ENCODE measurements around the gene ARMC9. TPM values are rescaled to one million over a fixed set of nuclear protein-coding genes. Genes with fewer than 3 reads are reported as not detected.

The ARMC9 gene
- total RNA-seq, 4 donors from 2014 or later: 0.20 to 7.2 (median 3.2) TPM

- no peaks in the 10 kb centered on the region for H3K9me3 ChIP-seq
- DNase-seq (no peak), ATAC-seq (no peak)
- intact Hi-C loops (cut with DNase I; ENCODE audit: low total_unique reads): no loop called here
- TF ChIP-seq, protein P1, sequence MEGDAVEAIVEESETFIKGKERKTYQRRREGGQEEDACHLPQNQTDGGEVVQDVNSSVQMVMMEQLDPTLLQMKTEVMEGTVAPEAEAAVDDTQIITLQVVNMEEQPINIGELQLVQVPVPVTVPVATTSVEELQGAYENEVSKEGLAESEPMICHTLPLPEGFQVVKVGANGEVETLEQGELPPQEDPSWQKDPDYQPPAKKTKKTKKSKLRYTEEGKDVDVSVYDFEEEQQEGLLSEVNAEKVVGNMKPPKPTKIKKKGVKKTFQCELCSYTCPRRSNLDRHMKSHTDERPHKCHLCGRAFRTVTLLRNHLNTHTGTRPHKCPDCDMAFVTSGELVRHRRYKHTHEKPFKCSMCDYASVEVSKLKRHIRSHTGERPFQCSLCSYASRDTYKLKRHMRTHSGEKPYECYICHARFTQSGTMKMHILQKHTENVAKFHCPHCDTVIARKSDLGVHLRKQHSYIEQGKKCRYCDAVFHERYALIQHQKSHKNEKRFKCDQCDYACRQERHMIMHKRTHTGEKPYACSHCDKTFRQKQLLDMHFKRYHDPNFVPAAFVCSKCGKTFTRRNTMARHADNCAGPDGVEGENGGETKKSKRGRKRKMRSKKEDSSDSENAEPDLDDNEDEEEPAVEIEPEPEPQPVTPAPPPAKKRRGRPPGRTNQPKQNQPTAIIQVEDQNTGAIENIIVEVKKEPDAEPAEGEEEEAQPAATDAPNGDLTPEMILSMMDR (IDR thresholded peaks at IDR 0.05 in 4 of 5, conservative IDR thresholded peaks at IDR 0.05 in 1 of 5): no peak
- TF ChIP-seq POLR2A (IDR thresholded peaks at IDR 0.05): no peak
- no peaks in the 10 kb centered on the region for H3K36me3 ChIP-seq
- H3K4me1 ChIP-seq: peaks cover 7 to 8% of the 10 kb centered on the region in 2 donors
- in situ Hi-C loops (cut with MboI; ENCODE audit: low sequenced_read_pairs in 4 of 4): no loop called here
- H3K27ac ChIP-seq: no peak overlapping the region
- H3K27me3 ChIP-seq: no peaks in the 10 kb centered on the region
- H3K4me3 ChIP-seq: no peak overlapping the region
Measured at GRCh38 chr2:231203087-231203486, 4.7 kb downstream of the ARMC9 start.

GRCh38 chr2:231204146-231204545 is 5.7 kb downstream of the ARMC9 start:
- Histone ChIP-seq H3K4me1 (peaks cover 2 to 3% of the 10 kb centered on the region in 2 donors), H3K4me3 (no peak overlapping the region), H3K9me3 (no peaks in the 10 kb centered on the region), H3K27ac (no peak overlapping the region), H3K36me3 (no peaks in the 10 kb centered on the region), H3K27me3 (no peaks in the 10 kb centered on the region)
- DNase-seq: no peak
- ATAC-seq: no peak
- intact Hi-C loops (cut with DNase I; ENCODE audit: low total_unique reads) (no loop called here), in situ Hi-C loops (cut with MboI; ENCODE audit: low sequenced_read_pairs in 4 of 4) (no loop called here)
- TF ChIP-seq, protein P1 (IDR thresholded peaks at IDR 0.05 in 4 of 5, conservative IDR thresholded peaks at IDR 0.05 in 1 of 5): no peak
- no peak for TF ChIP-seq POLR2A (IDR thresholded peaks at IDR 0.05)

DNA sequence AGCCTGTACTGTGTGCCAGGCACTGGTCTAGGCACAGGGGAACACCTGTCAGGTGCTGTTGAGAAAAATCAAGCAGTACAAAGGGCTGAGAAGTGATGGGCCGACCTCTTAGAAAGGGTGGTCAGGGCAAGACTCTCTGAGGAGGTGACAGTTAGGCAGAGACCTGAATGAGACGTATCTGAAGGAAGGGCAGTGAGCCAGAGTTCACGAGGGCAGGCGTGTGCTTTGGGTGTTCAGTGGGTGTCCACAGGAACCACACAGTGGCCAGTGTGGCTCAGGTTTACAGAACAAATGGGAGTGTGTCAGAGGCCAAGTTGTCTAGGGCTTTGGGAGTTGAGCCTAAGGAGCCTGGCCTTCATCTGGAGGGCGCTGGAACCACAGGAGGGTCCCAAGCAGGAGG is 6.2 kb downstream of the ARMC9 start:
- in situ Hi-C loops (cut with MboI; ENCODE audit: low sequenced_read_pairs in 4 of 4): no loop called here
- intact Hi-C loops (cut with DNase I; ENCODE audit: low total_unique reads): no loop called here

DNA sequence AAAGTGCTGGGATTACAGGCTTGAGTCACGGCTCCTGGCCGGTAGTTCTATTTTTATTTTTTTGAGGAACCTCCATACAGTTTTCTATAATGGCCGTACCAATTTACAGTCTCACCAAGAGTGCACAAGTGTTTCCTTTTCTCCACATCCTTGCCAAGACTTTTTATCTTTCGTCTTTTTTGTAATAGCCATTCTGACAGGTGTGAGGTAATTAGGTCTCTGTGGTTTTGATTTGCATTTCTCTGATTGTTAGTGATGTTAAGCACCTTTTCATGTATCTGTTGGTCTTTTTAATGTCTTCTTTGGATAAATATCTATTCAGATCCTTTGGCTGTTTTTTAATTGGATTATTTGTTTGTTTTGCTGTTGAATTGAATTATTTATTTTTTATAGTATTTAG is 9.3 kb downstream of the ARMC9 start:
- no peak for DNase-seq

More for the DNA sequence above, 6.2 kb downstream of the ARMC9 start:
- DNase-seq (no peak), ATAC-seq (no peak)
- H3K36me3 ChIP-seq: no peaks in the 10 kb centered on the region
- H3K4me3 ChIP-seq: no peak overlapping the region
- no peaks in the 10 kb centered on the region for H3K27me3 ChIP-seq
- no peaks in the 10 kb centered on the region for H3K9me3 ChIP-seq
- no peaks in the 10 kb centered on the region for H3K4me1 ChIP-seq
- TF ChIP-seq POLR2A (IDR thresholded peaks at IDR 0.05): no peak
- TF ChIP-seq, protein P1 (IDR thresholded peaks at IDR 0.05 in 4 of 5, conservative IDR thresholded peaks at IDR 0.05 in 1 of 5): no peak
- H3K27ac ChIP-seq: no peak overlapping the region

DNA sequence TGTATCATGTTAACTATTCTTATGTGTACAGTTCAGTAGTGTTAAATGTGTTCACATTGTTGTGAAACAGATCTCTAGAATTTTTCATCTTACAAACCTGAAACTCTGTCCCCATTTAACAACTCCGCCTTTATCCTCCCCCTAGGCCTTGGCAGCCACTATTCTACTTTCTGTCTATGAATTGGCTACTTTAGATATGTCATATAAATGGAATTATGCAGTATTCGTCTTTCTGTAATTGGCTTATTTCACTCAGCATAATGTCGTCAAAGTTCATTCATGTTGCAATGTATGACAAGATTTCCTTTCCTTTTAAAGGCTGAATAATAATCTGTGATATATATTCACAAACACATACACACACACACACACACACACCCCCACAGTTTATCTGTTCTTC is 12.4 kb downstream of the ARMC9 start:
- intact Hi-C loops (cut with DNase I; ENCODE audit: low total_unique reads): loop anchor here (2.0 kb wide), 1 partner anchor 28 kb away; no protein-coding TSS in a partner anchor

More for the DNA sequence above, 9.3 kb downstream of the ARMC9 start:
- Histone ChIP-seq H3K36me3 (no peaks in the 10 kb centered on the region), H3K4me3 (no peak overlapping the region), H3K27ac (peak overlapping the region in 1 of 4 donors; percentile 45), H3K4me1 (peaks cover 13 to 17% of the 10 kb centered on the region in 2 donors), H3K9me3 (no peaks in the 10 kb centered on the region), H3K27me3 (no peaks in the 10 kb centered on the region)
- intact Hi-C loops (cut with DNase I; ENCODE audit: low total_unique reads): no loop called here
- no peak for TF ChIP-seq POLR2A (IDR thresholded peaks at IDR 0.05)
- ATAC-seq: no peak
- in situ Hi-C loops (cut with MboI; ENCODE audit: low sequenced_read_pairs in 4 of 4): no loop called here

More for the DNA sequence above, 12.4 kb downstream of the ARMC9 start:
- TF ChIP-seq, protein P1 (IDR thresholded peaks at IDR 0.05 in 4 of 5, conservative IDR thresholded peaks at IDR 0.05 in 1 of 5): no peak
- no peak for TF ChIP-seq POLR2A (IDR thresholded peaks at IDR 0.05)
- ATAC-seq (no peak), DNase-seq (no peak)
- peaks cover 15 to 20% of the 10 kb centered on the region in 2 donors for H3K4me1 ChIP-seq
- H3K27me3 ChIP-seq: no peaks in the 10 kb centered on the region
- H3K9me3 ChIP-seq: no peaks in the 10 kb centered on the region
- H3K36me3 ChIP-seq: no peaks in the 10 kb centered on the region
- in situ Hi-C loops (cut with MboI; ENCODE audit: low sequenced_read_pairs in 4 of 4): no loop called here
- no peak overlapping the region for H3K4me3 ChIP-seq
- peak overlapping the region; percentile 79 to 90 (median 85) for H3K27ac ChIP-seq

Measured in gastrocnemius medialis (tissue), 4 donors.